MM.1S (cell line): ENCODE results near the gene FGGY.

Experiments used
- DNase-seq: peaks from one replicate; pipeline ENCODE4 v3.0.0-alpha.2; 2015
- H2AFZ ChIP-seq: fragments of 300-600 bp; sonication (generic); 2 replicates; pipeline ENCODE4 v1.6.0; 2016; ENCODE audit warnings: antibody characterized with exemption, low read length
- H3F3A ChIP-seq: fragments of 300-600 bp; sonication (generic); 2 replicates; pipeline ENCODE4 v1.6.1; 2016; ENCODE audit warnings: mild to moderate bottlenecking, antibody characterized with exemption, low read length, moderate library complexity, mixed read lengths; ENCODE audit not compliant: insufficient read depth
- H3K27ac ChIP-seq: fragments of 300-600 bp; sonication (generic); 2 replicates; pipeline ENCODE4 v1.5.1; 2016; ENCODE audit warnings: mild to moderate bottlenecking, low read length
- H3K27me3 ChIP-seq: fragments of 300-600 bp; sonication (generic); replicated peaks from 2 replicates; pipeline ENCODE4 v1.6.0; 2016; ENCODE audit warnings: low read length; ENCODE audit not compliant: insufficient read depth
- H3K36me3 ChIP-seq: fragments of 300-600 bp; sonication (generic); replicated peaks from 2 replicates; pipeline ENCODE4 v1.6.1; 2016; ENCODE audit warnings: mild to moderate bottlenecking, low read length, mixed read lengths; ENCODE audit not compliant: insufficient read depth
- H3K4me1 ChIP-seq: fragments of 300-600 bp; sonication (generic); 2 replicates; pipeline ENCODE4 v1.6.1; 2016; ENCODE audit warnings: low read length, mixed read lengths
- H3K4me2 ChIP-seq: fragments of 300-600 bp; sonication (generic); 2 replicates; pipeline ENCODE4 v1.6.0; 2016; ENCODE audit warnings: low read depth, low read length
- H3K4me3 ChIP-seq: fragments of 300-600 bp; sonication (generic); 2 replicates; pipeline ENCODE4 v1.5.1; 2016; ENCODE audit warnings: low read length, mixed read lengths
- H3K79me2 ChIP-seq: fragments of 300-600 bp; sonication (generic); 2 replicates; pipeline ENCODE4 v1.6.1; 2016; ENCODE audit warnings: mixed run types, low read length, mixed read lengths
- H3K9ac ChIP-seq: fragments of 300-600 bp; sonication (generic); 2 replicates; pipeline ENCODE4 v1.6.1; 2016; ENCODE audit warnings: low read length, mixed read lengths
- H3K9me2 ChIP-seq: fragments of 300-600 bp; sonication (generic); replicated peaks from 2 replicates; pipeline ENCODE4 v1.6.1; 2016; ENCODE audit warnings: mild to moderate bottlenecking, low read length, mixed read lengths; ENCODE audit not compliant: insufficient read depth
- H3K9me3 ChIP-seq: fragments of 300-600 bp; sonication (generic); replicated peaks from 2 replicates; pipeline ENCODE4 v1.6.1; 2016; ENCODE audit warnings: mild to moderate bottlenecking, low read length, mixed read lengths; ENCODE audit not compliant: insufficient read depth
- H4K20me1 ChIP-seq: fragments of 300-600 bp; sonication (generic); 2 replicates; pipeline ENCODE4 v1.6.1; 2016; ENCODE audit warnings: mild to moderate bottlenecking, low read length, moderate library complexity, mixed read lengths; ENCODE audit not compliant: insufficient read depth
- EZH2 ChIP-seq: fragments of 300-600 bp; sonication (generic); optimal IDR thresholded peaks from 2 replicates; pipeline ENCODE3; 2017; ENCODE audit warnings: low read depth, mild to moderate bottlenecking, antibody characterized with exemption, low read length, mixed read lengths
- EZH2phosphoT487 ChIP-seq: fragments of 300-600 bp; sonication (generic); IDR thresholded peaks from 2 replicates; pipeline ENCODE4 v1.6.1; 2018; ENCODE audit warnings: antibody characterized with exemption, low read length
- TF ChIP-seq, protein P1 (sequence below): fragments of 300-600 bp; sonication (generic); IDR thresholded peaks from 2 replicates; pipeline ENCODE4 v1.5.1; 2016; ENCODE audit warnings: antibody characterized with exemption, low read length, mixed read lengths

The FGGY gene

DNA sequence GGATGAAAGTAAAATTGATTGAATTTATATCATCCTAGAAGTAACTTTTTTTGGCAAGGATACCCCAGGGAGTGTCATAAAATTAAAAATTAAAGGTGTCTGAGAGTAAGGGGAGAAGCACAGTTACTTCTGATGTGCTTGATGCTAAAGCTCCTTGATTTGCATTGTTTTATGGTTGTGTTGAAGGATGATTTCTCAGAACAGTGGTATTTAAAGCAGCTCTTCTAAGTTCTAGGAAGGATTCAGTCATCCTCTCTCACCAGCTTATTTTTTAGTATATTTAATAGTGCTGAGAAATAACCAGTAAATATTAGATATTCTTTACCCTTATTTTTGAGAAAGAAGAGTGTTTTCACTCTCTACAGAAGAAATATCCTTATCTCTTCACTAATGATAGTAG is 93.0 kb downstream of the FGGY start:
- DNase-seq = no peak
- TF ChIP-seq EZH2phosphoT487 = no peak
- TF ChIP-seq EZH2 = no peak
- TF ChIP-seq, protein P1, sequence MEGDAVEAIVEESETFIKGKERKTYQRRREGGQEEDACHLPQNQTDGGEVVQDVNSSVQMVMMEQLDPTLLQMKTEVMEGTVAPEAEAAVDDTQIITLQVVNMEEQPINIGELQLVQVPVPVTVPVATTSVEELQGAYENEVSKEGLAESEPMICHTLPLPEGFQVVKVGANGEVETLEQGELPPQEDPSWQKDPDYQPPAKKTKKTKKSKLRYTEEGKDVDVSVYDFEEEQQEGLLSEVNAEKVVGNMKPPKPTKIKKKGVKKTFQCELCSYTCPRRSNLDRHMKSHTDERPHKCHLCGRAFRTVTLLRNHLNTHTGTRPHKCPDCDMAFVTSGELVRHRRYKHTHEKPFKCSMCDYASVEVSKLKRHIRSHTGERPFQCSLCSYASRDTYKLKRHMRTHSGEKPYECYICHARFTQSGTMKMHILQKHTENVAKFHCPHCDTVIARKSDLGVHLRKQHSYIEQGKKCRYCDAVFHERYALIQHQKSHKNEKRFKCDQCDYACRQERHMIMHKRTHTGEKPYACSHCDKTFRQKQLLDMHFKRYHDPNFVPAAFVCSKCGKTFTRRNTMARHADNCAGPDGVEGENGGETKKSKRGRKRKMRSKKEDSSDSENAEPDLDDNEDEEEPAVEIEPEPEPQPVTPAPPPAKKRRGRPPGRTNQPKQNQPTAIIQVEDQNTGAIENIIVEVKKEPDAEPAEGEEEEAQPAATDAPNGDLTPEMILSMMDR = no peak
- H3K4me2 ChIP-seq = no peak overlapping the region
- H3K4me1 ChIP-seq = 0 out of 2 replicates have a peak, but pooled peaks cover 6% of the 10 kb centered on the region
- H3F3A ChIP-seq = no peaks in the 10 kb centered on the region
- no peaks in the 10 kb centered on the region for H3K27me3 ChIP-seq
- no peak overlapping the region for H3K4me3 ChIP-seq
- H3K36me3 ChIP-seq = no peaks in the 10 kb centered on the region
- H3K9me2 ChIP-seq = no peaks in the 10 kb centered on the region
- no peaks in the 10 kb centered on the region for H3K9me3 ChIP-seq
- no peaks in the 10 kb centered on the region for H4K20me1 ChIP-seq
- no peak overlapping the region for H3K27ac ChIP-seq
- no peaks in the 10 kb centered on the region for H3K79me2 ChIP-seq
- H3K9ac ChIP-seq = no peak overlapping the region
- H2AFZ ChIP-seq = no peak overlapping the region

DNA sequence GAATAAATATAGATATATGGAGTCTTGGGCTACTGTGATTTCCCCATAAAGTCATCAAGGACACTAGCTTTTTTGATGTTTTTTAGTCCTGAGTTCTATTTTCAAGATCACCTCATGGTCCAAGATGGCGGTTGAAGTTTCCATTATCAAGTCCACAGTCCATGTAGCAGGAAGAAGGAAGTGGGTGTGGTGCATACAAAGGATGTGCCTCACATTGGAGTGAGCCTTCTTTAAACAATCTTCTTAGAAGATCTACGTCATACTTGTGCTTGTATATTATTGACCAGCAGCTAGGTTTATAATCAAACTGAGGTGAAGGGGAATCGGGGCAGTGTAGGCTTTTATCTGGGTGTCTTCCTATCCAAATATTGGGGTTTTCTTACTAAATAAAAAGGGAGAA is 93.4 kb downstream of the FGGY start:
- Histone ChIP-seq H3K27ac (no peak overlapping the region), H3K4me1 (0 out of 2 replicates have a peak, but pooled peaks cover 6% of the 10 kb centered on the region), H4K20me1 (no peaks in the 10 kb centered on the region), H2AFZ (no peak overlapping the region), H3K9me2 (no peaks in the 10 kb centered on the region), H3K27me3 (no peaks in the 10 kb centered on the region), H3K4me3 (no peak overlapping the region), H3K79me2 (no peaks in the 10 kb centered on the region), H3K9ac (no peak overlapping the region), H3K9me3 (no peaks in the 10 kb centered on the region), H3F3A (no peaks in the 10 kb centered on the region), H3K4me2 (no peak overlapping the region), H3K36me3 (no peaks in the 10 kb centered on the region)
- TF ChIP-seq EZH2phosphoT487 (no peak), EZH2 (no peak)
- TF ChIP-seq, protein P1 = no peak
- no peak for DNase-seq

DNA sequence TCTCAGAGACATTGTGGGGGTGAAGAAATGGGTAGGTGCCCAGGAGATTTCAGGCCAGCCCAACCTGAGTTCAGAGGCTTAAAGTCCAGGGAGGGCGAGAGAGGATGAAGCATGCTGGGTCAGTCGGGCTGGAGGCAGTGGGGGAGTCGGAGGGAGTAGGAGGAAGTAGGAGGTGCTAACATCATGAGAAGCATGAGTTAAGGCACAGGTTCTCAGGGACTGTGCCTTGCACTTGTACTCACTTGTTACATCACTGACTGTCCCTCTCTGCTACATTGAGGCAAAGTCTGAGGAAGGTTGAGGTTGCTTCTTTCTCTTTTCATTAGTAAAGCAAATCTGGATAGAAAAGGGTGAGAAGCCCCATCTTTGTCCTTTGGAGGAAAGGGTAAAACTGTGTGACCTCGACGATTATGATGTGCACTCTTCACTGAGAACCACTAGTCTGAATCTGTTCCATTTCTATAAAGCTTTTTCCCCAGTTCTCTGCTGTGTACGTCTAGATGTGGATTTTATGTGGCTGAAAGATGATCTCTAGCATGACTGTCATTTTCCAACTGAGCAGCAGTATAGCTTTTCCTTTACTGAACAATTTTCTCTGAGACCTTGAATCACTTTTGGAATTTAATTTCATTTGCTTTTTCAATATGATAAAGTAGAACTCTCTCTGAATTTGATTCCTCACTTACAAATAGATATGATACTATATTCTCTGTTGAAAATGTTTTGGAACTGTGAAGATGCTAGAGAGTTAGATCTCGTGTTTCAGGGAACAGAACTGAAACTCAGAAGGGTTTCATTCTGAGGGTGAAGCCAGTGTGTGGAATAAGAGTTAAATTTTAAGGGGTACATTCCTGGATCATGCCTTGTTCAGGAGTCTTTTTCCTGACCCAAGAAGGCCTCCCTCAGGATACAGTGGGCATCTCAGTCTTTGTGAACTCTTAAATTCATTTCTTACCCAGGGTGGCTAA is 94.6 kb downstream of the FGGY start:
- Histone ChIP-seq H3F3A (no peaks in the 10 kb centered on the region), H3K27ac (no peak overlapping the region), H3K9me2 (no peaks in the 10 kb centered on the region), H3K4me1 (0 out of 2 replicates have a peak, but pooled peaks cover 6% of the 10 kb centered on the region), H2AFZ (no peak overlapping the region), H3K4me3 (no peak overlapping the region), H3K36me3 (no peaks in the 10 kb centered on the region), H3K4me2 (no peak overlapping the region), H3K27me3 (no peaks in the 10 kb centered on the region), H3K9me3 (no peaks in the 10 kb centered on the region), H4K20me1 (no peaks in the 10 kb centered on the region), H3K9ac (no peak overlapping the region), H3K79me2 (no peaks in the 10 kb centered on the region)
- DNase-seq = no peak
- TF ChIP-seq EZH2 (no peak), EZH2phosphoT487 (no peak)
- TF ChIP-seq, protein P1 = no peak
